Activated T-cell treated with anti-CD3 and anti-CD28 coated beads, Interleukin-2, amount 50 U/mL, for 24 hours (primary cell): ENCODE data around the gene OAS2.

Experiments used
- DNase-seq: peaks from one replicate; pipeline ENCODE4 v3.0.0-alpha.2; 2020
- H3K27ac Mint-ChIP-seq: 2 replicates; pipeline ENCODE4 v1.8.0; 2020; ENCODE audit warnings: mild to moderate bottlenecking, mixed read lengths
- H3K27me3 Mint-ChIP-seq: 2 replicates; pipeline ENCODE4 v1.8.0; 2020; ENCODE audit warnings: mixed read lengths
- H3K36me3 Mint-ChIP-seq: 2 replicates; pipeline ENCODE4 v1.8.0; 2020; ENCODE audit warnings: low read depth, mixed read lengths
- H3K4me1 Mint-ChIP-seq: 2 replicates; pipeline ENCODE4 v1.8.0; 2020; ENCODE audit warnings: low read depth, mixed read lengths
- H3K4me3 Mint-ChIP-seq: 2 replicates; pipeline ENCODE4 v1.8.0; 2020; ENCODE audit warnings: mild to moderate bottlenecking, moderate library complexity, mixed read lengths
- H3K9me3 Mint-ChIP-seq: 2 replicates; pipeline ENCODE4 v1.8.0; 2020; ENCODE audit warnings: mixed read lengths

Gene OAS2

GRCh38 chr12:113061061-113061694, 82.9 kb downstream of the OAS2 start:
- Mint-ChIP-seq H3K4me3 (no peak overlapping the region), H3K27me3 (no peaks in the 10 kb centered on the region), H3K27ac (no peak overlapping the region), H3K4me1 (peaks cover 21% of the 10 kb centered on the region), H3K36me3 (no peaks in the 10 kb centered on the region), H3K9me3 (no peaks in the 10 kb centered on the region)
- no peak for DNase-seq
